ENCODE results near the gene USP36. TPM values are rescaled to one million over a fixed set of nuclear protein-coding genes. Genes with fewer than 3 reads are reported as not detected.

USP36 gene
- total RNA-seq, 5 donors from 2014 or later (not counting 1 experiment from before 2014, with no cell fraction given), result 132 to 487 (median 143) TPM

DNA sequence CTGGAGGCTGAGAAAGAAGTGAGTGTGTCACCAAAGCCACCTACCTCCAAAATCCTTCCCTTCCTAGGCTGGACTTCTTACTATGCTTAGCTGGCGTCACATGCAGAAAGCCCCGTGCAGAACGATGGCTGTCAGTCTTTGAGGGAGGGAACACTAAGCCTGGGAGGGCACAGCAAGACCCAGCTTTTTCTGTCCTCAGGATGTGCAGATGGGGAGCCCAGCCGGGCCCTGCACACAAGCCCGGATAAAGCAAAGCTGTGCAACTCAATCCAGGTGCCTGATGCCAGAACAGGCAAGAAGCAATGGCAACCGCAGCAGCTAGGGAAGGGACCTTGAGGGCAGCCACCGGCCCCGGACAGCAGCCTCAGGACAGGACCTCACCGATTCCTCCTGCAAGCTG, 13.9 kb upstream of the USP36 start:
- ChIA-PET POLR2A (no interaction called here), CTCF (interaction anchor here in 1 of 2 donors (0.6 kb wide), 1 partner anchor 11 kb away, joined by 10 read pairs; no protein-coding TSS in a partner anchor)
- DNase-seq (no peak), ATAC-seq (replicated peaks in 1 of 4) (no peak)
- WGBS (ENCODE audit: insufficient coverage), result 81% methylated on average over 4 of the region's 9 CpGs
- no peaks in the 10 kb centered on the region for H3K4me1 ChIP-seq (ENCODE audit: control insufficient read depth in 1 of 2, extremely low read depth in 1 of 2, insufficient read depth in 2 of 2, low read length in 2 of 2)
- Mint-ChIP-seq H3K4me3 (no peak overlapping the region), H3K27ac (no peak overlapping the region), H3K4me1 (no peaks in the 10 kb centered on the region), H3K36me3 (no peaks in the 10 kb centered on the region), H3K9me3 (no peaks in the 10 kb centered on the region), H3K27me3 (no peaks in the 10 kb centered on the region)
- no peaks in the 10 kb centered on the region for H3K9me3 ChIP-seq
- H3K36me3 ChIP-seq (ENCODE audit: control insufficient read depth in 2 of 2, extremely low read depth in 1 of 2, insufficient read depth in 1 of 2, low read length in 1 of 2), result no peaks in the 10 kb centered on the region
- H3K27me3 ChIP-seq (replicated peaks in 1 of 2; ENCODE audit: control insufficient read depth in 2 of 2, extremely low read depth in 1 of 2, insufficient read depth in 2 of 2, low read length in 1 of 2), result peaks cover 0 to 13% of the 10 kb centered on the region in 2 experiments
- no peak overlapping the region for H3K27ac ChIP-seq (ENCODE audit: low read length)
- no peak overlapping the region for H3K4me3 ChIP-seq (ENCODE audit: control insufficient read depth in 1 of 2, extremely low read depth in 1 of 2, low read length in 1 of 2)

DNA sequence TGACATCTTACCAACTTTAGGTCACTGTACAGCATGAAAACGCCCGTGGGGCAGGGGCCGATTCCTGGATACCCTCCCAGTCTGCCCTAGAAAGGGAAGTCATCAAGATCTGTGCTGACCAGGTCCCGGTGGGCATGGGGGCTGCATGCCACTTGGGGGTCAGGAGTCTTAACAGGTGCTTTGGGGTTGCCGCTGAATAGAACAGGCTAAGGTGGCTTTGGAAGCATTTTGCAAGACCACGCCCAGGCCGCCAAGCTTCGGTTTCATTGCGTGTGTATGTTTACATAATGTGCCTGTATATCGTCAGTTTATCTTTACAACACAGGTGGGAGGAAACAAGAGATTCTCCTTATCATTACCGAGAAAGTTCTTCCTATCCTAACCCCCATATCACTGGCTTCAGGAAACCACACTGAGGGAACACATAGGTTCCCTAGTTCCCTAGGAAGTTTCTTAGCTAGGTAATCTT, 13.3 kb upstream of the USP36 start:
- ChIA-PET POLR2A (no interaction called here), CTCF (no interaction called here)
- Mint-ChIP-seq H3K9me3 (no peaks in the 10 kb centered on the region), H3K36me3 (no peaks in the 10 kb centered on the region), H3K27ac (no peak overlapping the region), H3K4me1 (no peaks in the 10 kb centered on the region), H3K27me3 (no peaks in the 10 kb centered on the region), H3K4me3 (no peak overlapping the region)
- H3K36me3 ChIP-seq (ENCODE audit: control insufficient read depth in 2 of 2, extremely low read depth in 1 of 2, insufficient read depth in 1 of 2, low read length in 1 of 2), result no peaks in the 10 kb centered on the region
- no peaks in the 10 kb centered on the region for H3K4me1 ChIP-seq (ENCODE audit: control insufficient read depth in 1 of 2, extremely low read depth in 1 of 2, insufficient read depth in 2 of 2, low read length in 2 of 2)
- DNase-seq, result no peak
- ATAC-seq (replicated peaks in 1 of 4), result no peak
- H3K9me3 ChIP-seq, result no peaks in the 10 kb centered on the region
- peaks cover 0 to 13% of the 10 kb centered on the region in 2 experiments for H3K27me3 ChIP-seq (replicated peaks in 1 of 2; ENCODE audit: control insufficient read depth in 2 of 2, extremely low read depth in 1 of 2, insufficient read depth in 2 of 2, low read length in 1 of 2)
- no peak overlapping the region for H3K4me3 ChIP-seq (ENCODE audit: control insufficient read depth in 1 of 2, extremely low read depth in 1 of 2, low read length in 1 of 2)
- WGBS (ENCODE audit: insufficient coverage), result no CpG with 5 or more reads among the region's 11 CpGs
- H3K27ac ChIP-seq (ENCODE audit: low read length), result no peak overlapping the region

GRCh38 chr17:78852709-78853121, 12.1 kb upstream of the USP36 start:
- Histone ChIP-seq H3K4me1 (ENCODE audit: control insufficient read depth in 1 of 2, extremely low read depth in 1 of 2, insufficient read depth in 2 of 2, low read length in 2 of 2) (no peaks in the 10 kb centered on the region), H3K4me3 (ENCODE audit: control insufficient read depth in 1 of 2, extremely low read depth in 1 of 2, low read length in 1 of 2) (no peak overlapping the region), H3K27me3 (replicated peaks in 1 of 2; ENCODE audit: control insufficient read depth in 2 of 2, extremely low read depth in 1 of 2, insufficient read depth in 2 of 2, low read length in 1 of 2) (peaks cover 0 to 13% of the 10 kb centered on the region in 2 experiments), H3K9me3 (no peaks in the 10 kb centered on the region), H3K36me3 (ENCODE audit: control insufficient read depth in 2 of 2, extremely low read depth in 1 of 2, insufficient read depth in 1 of 2, low read length in 1 of 2) (no peaks in the 10 kb centered on the region), H3K27ac (ENCODE audit: low read length) (no peak overlapping the region)
- CTCF ChIA-PET, result no interaction called here
- Mint-ChIP-seq H3K4me3 (no peak overlapping the region), H3K27ac (no peak overlapping the region), H3K27me3 (no peaks in the 10 kb centered on the region), H3K9me3 (no peaks in the 10 kb centered on the region), H3K4me1 (no peaks in the 10 kb centered on the region), H3K36me3 (no peaks in the 10 kb centered on the region)
- WGBS (ENCODE audit: insufficient coverage), result 91% methylated on average over 16 of the region's 16 CpGs
- POLR2A ChIA-PET, result interaction anchor here in 1 of 2 donors (0.7 kb wide), 1 partner anchor 48 kb away, joined by 7 read pairs; no protein-coding TSS in a partner anchor
- no peak for DNase-seq
- no peak for ATAC-seq (replicated peaks in 1 of 4)

GRCh38 chr17:78849026-78849425, 8.4 kb upstream of the USP36 start:
- Histone ChIP-seq H3K4me1 (ENCODE audit: control insufficient read depth in 1 of 2, extremely low read depth in 1 of 2, insufficient read depth in 2 of 2, low read length in 2 of 2) (no peaks in the 10 kb centered on the region), H3K27ac (ENCODE audit: low read length) (no peak overlapping the region), H3K9me3 (no peaks in the 10 kb centered on the region), H3K4me3 (ENCODE audit: control insufficient read depth in 1 of 2, extremely low read depth in 1 of 2, low read length in 1 of 2) (no peak overlapping the region), H3K27me3 (replicated peaks in 1 of 2; ENCODE audit: control insufficient read depth in 2 of 2, extremely low read depth in 1 of 2, insufficient read depth in 2 of 2, low read length in 1 of 2) (no peaks in the 10 kb centered on the region), H3K36me3 (ENCODE audit: control insufficient read depth in 2 of 2, extremely low read depth in 1 of 2, insufficient read depth in 1 of 2, low read length in 1 of 2) (no peaks in the 10 kb centered on the region)
- Mint-ChIP-seq H3K9me3 (no peaks in the 10 kb centered on the region), H3K36me3 (no peaks in the 10 kb centered on the region), H3K4me1 (peaks cover 0 to 4% (median 2%) of the 10 kb centered on the region in 3 donors), H3K27me3 (no peaks in the 10 kb centered on the region), H3K27ac (no peak overlapping the region), H3K4me3 (no peak overlapping the region)
- DNase-seq (no peak), ATAC-seq (replicated peaks in 1 of 4) (no peak)
- POLR2A ChIA-PET, result no interaction called here
- 100% methylated on average over 2 of the region's 5 CpGs for WGBS (ENCODE audit: insufficient coverage)
- CTCF ChIA-PET, result no interaction called here

- Mint-ChIP-seq H3K27me3 (no peaks in the 10 kb centered on the region), H3K4me3 (no peak overlapping the region), H3K9me3 (no peaks in the 10 kb centered on the region), H3K36me3 (no peaks in the 10 kb centered on the region), H3K4me1 (peaks cover 0 to 10% (median 9%) of the 10 kb centered on the region in 3 donors), H3K27ac (no peak overlapping the region)
- Histone ChIP-seq H3K27ac (ENCODE audit: low read length) (no peak overlapping the region), H3K4me3 (ENCODE audit: control insufficient read depth in 1 of 2, extremely low read depth in 1 of 2, low read length in 1 of 2) (no peak overlapping the region), H3K4me1 (ENCODE audit: control insufficient read depth in 1 of 2, extremely low read depth in 1 of 2, insufficient read depth in 2 of 2, low read length in 2 of 2) (peaks cover 0 to 9% of the 10 kb centered on the region in 2 experiments), H3K27me3 (replicated peaks in 1 of 2; ENCODE audit: control insufficient read depth in 2 of 2, extremely low read depth in 1 of 2, insufficient read depth in 2 of 2, low read length in 1 of 2) (no peaks in the 10 kb centered on the region), H3K9me3 (no peaks in the 10 kb centered on the region), H3K36me3 (ENCODE audit: control insufficient read depth in 2 of 2, extremely low read depth in 1 of 2, insufficient read depth in 1 of 2, low read length in 1 of 2) (no peaks in the 10 kb centered on the region)
- ATAC-seq (replicated peaks in 1 of 4) (no peak), DNase-seq (no peak)
- WGBS (ENCODE audit: insufficient coverage), result no CpG with 5 or more reads among the region's 3 CpGs
- ChIA-PET POLR2A (no interaction called here), CTCF (no interaction called here)
Measured at GRCh38 chr17:78847052-78847451, 6.4 kb upstream of the USP36 start.

DNA sequence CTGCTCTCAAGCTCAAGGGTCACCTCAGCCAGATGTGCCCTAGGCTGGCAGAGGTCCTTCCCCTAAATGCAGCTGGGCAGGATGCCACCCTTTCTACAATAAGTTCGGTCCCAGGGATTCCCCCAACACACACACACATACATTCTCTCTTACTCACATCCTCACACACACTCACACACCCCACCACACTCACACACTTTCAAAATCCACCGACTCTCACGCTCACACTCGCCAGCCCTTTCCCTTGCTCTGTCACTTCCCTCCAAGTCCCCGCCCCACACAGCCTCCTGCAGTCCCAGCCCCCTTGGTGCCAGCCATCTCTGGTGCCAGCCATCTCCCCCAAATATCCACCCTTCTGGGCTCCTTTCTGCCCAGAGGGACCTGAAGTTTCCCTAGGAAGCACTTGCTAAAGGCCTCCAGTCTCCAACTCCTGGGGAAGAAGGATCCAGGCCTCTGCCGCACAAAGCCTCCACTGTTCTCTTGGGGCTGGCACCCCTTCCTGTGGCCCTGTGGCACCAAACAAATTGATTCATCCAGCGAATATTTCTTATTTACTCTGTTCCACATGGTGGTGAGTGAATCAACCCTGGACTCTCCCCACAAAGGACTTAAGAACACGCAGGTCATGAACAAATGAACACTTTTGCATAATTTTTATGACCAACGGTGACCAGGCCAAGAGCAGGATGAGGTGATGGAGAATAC, 3.8 kb upstream of the USP36 start:
- Histone ChIP-seq H3K36me3 (ENCODE audit: control insufficient read depth in 2 of 2, extremely low read depth in 1 of 2, insufficient read depth in 1 of 2, low read length in 1 of 2) (no peaks in the 10 kb centered on the region), H3K27me3 (replicated peaks in 1 of 2; ENCODE audit: control insufficient read depth in 2 of 2, extremely low read depth in 1 of 2, insufficient read depth in 2 of 2, low read length in 1 of 2) (no peaks in the 10 kb centered on the region), H3K4me3 (ENCODE audit: control insufficient read depth in 1 of 2, extremely low read depth in 1 of 2, low read length in 1 of 2) (no peak overlapping the region), H3K4me1 (ENCODE audit: control insufficient read depth in 1 of 2, extremely low read depth in 1 of 2, insufficient read depth in 2 of 2, low read length in 2 of 2) (peaks cover 4 to 24% of the 10 kb centered on the region in 2 experiments), H3K27ac (ENCODE audit: low read length) (no peak overlapping the region), H3K9me3 (no peaks in the 10 kb centered on the region)
- Mint-ChIP-seq H3K27me3 (no peaks in the 10 kb centered on the region), H3K9me3 (no peaks in the 10 kb centered on the region), H3K36me3 (peaks cover 4% of the 10 kb centered on the region), H3K4me1 (peaks cover 12 to 20% (median 18%) of the 10 kb centered on the region in 3 donors), H3K4me3 (no peak overlapping the region), H3K27ac (no peak overlapping the region)
- DNase-seq (no peak), ATAC-seq (replicated peaks in 1 of 4) (no peak)
- 72% methylated on average over 7 of the region's 9 CpGs for WGBS (ENCODE audit: insufficient coverage)
- ChIA-PET POLR2A (no interaction called here), CTCF (no interaction called here)

Measured in T-cell (primary cell).